Measurements from ENCODE around the gene OR1J2.

The OR1J2 gene

GRCh38 chr9:122475717-122476116, 34.9 kb upstream of the OR1J2 start:
- peak; percentile 19 for DNase-seq (ENCODE audit: low read depth)
- no peak overlapping the region for H3K4me3 ChIP-seq (ENCODE audit: control insufficient read depth, low read depth, low read length)
- TF ChIP-seq CTCF (conservative IDR thresholded peaks at IDR 0.05; ENCODE audit: control insufficient read depth, insufficient read depth, low read depth, low read length): no peak

- no peak for TF ChIP-seq CTCF (conservative IDR thresholded peaks at IDR 0.05; ENCODE audit: control insufficient read depth, insufficient read depth, low read depth, low read length)
- no peak for DNase-seq (ENCODE audit: low read depth)
- H3K4me3 ChIP-seq (ENCODE audit: control insufficient read depth, low read depth, low read length): no peak overlapping the region
Observed at GRCh38 chr9:122477346-122477745, 33.3 kb upstream of the OR1J2 start.

GRCh38 chr9:122477826-122478225, 32.8 kb upstream of the OR1J2 start, which contains the start of gene OR1J1:
OR1J1 (minus strand) TSS chr9:122477926; CDS start chr9:122477926, 0 bp downstream.
- no peak for DNase-seq (ENCODE audit: low read depth)
- TF ChIP-seq CTCF (conservative IDR thresholded peaks at IDR 0.05; ENCODE audit: control insufficient read depth, insufficient read depth, low read depth, low read length): no peak
- H3K4me3 ChIP-seq (ENCODE audit: control insufficient read depth, low read depth, low read length): no peak within 1 kb of the TSS

GRCh38 chr9:122479062-122479461, 31.5 kb upstream of the OR1J2 start:
- H3K4me3 ChIP-seq (ENCODE audit: control insufficient read depth, low read depth, low read length): no peak overlapping the region
- no peak for DNase-seq (ENCODE audit: low read depth)
- TF ChIP-seq CTCF (conservative IDR thresholded peaks at IDR 0.05; ENCODE audit: control insufficient read depth, insufficient read depth, low read depth, low read length): no peak

- peak; percentile 59 for DNase-seq (ENCODE audit: low read depth)
- H3K4me3 ChIP-seq (ENCODE audit: control insufficient read depth, low read depth, low read length): no peak overlapping the region
- peak; percentile 85 for TF ChIP-seq CTCF (conservative IDR thresholded peaks at IDR 0.05; ENCODE audit: control insufficient read depth, insufficient read depth, low read depth, low read length)
Observed at GRCh38 chr9:122498883-122499288, 11.7 kb upstream of the OR1J2 start.

- no peak for DNase-seq (ENCODE audit: low read depth)
- TF ChIP-seq CTCF (conservative IDR thresholded peaks at IDR 0.05; ENCODE audit: control insufficient read depth, insufficient read depth, low read depth, low read length): no peak
- H3K4me3 ChIP-seq (ENCODE audit: control insufficient read depth, low read depth, low read length): no peak overlapping the region
Observed at GRCh38 chr9:122506964-122507363, 3.6 kb upstream of the OR1J2 start.

- no peak overlapping the region for H3K4me3 ChIP-seq (ENCODE audit: control insufficient read depth, low read depth, low read length)
- no peak for TF ChIP-seq CTCF (conservative IDR thresholded peaks at IDR 0.05; ENCODE audit: control insufficient read depth, insufficient read depth, low read depth, low read length)
Observed at GRCh38 chr9:122518226-122518625, 7.6 kb downstream of the OR1J2 start.

More at GRCh38 chr9:122518226-122518625, 7.6 kb downstream of the OR1J2 start:
- no peak for DNase-seq (ENCODE audit: low read depth)

Measured in fibroblast of mammary gland (primary cell).